ENCODE results near the gene TMEM200A.
"Not testable (repeated sequence)": the region's sequence is repeated elsewhere in the genome, so short reads cannot be mapped to it uniquely, and the experiment has no call there.

Gene TMEM200A

GRCh38 chr6:130365166-130366106, at the start of gene TMEM200A:
Gene TMEM200A, plus strand, starts transcription at chr6:130366017. Its CDS starts 74,406 bp downstream, at chr6:130440423.
- Histone ChIP-seq H3K27me3 (peaks cover 46 to 64% (median 49%) of the 10 kb centered on the region in 11 experiments), H3K4me3 (peak within 1 kb of the TSS; percentile 45 to 66 (median 55)), H3K36me3 (no peaks in the 10 kb centered on the region), H3K27ac (no peak within 1 kb of the TSS), H3K9me3 (replicated peaks in 1 of 11) (peaks cover 6 to 19% (median 12%) of the 10 kb centered on the region in 11 experiments; a peak in 18 of 22 replicates), H3K4me2 (peak within 1 kb of the TSS; percentile 59 to 82 (median 69)), H3K9ac (peak within 1 kb of the TSS in 1 of 11 experiments; percentile 21; a peak in 1 of 22 replicates), H3K4me1 (no peaks in the 10 kb centered on the region; a peak in 1 of 20 replicates), H4K20me1 (no peaks in the 10 kb centered on the region)
- no peak for TF ChIP-seq Cebpa-rat (IDR thresholded peaks at IDR 0.05)

- Histone ChIP-seq H3K36me3 (no peaks in the 10 kb centered on the region), H4K20me1 (no peaks in the 10 kb centered on the region)
- TF ChIP-seq Cebpa-rat (IDR thresholded peaks at IDR 0.05): no peak
These were observed 44.9 kb upstream of the TMEM200A start for GRCh38 chr6:130320908-130321307.

GRCh38 chr6:130322673-130323268, 43.0 kb upstream of the TMEM200A start:
- H3K4me2 ChIP-seq: no peak overlapping the region
- TF ChIP-seq Cebpa-rat (IDR thresholded peaks at IDR 0.05): no peak
- H3K9me3 ChIP-seq (replicated peaks in 1 of 11): no peaks in the 10 kb centered on the region
- no peaks in the 10 kb centered on the region for H4K20me1 ChIP-seq
- no peaks in the 10 kb centered on the region for H3K27me3 ChIP-seq
- no peak overlapping the region for H3K4me3 ChIP-seq
- no peak overlapping the region for H3K9ac ChIP-seq
- no peaks in the 10 kb centered on the region for H3K36me3 ChIP-seq
- H3K27ac ChIP-seq: no peak overlapping the region
- H3K4me1 ChIP-seq: peaks cover 0 to 5% (median 0%) of the 10 kb centered on the region in 10 experiments; a peak in 4 of 20 replicates

More at GRCh38 chr6:130320908-130321307, 44.9 kb upstream of the TMEM200A start:
- Histone ChIP-seq H3K27ac (no peak overlapping the region), H3K4me1 (peaks cover 0 to 5% (median 0%) of the 10 kb centered on the region in 10 experiments; a peak in 4 of 20 replicates), H3K9ac (no peak overlapping the region), H3K4me2 (no peak overlapping the region), H3K4me3 (no peak overlapping the region), H3K27me3 (no peaks in the 10 kb centered on the region), H3K9me3 (replicated peaks in 1 of 11) (no peaks in the 10 kb centered on the region)

GRCh38 chr6:130324657-130325056, 41.2 kb upstream of the TMEM200A start:
- Histone ChIP-seq H3K9me3 (replicated peaks in 1 of 11) (no peaks in the 10 kb centered on the region), H3K9ac (no peak overlapping the region), H3K4me1 (peaks cover 0 to 5% (median 0%) of the 10 kb centered on the region in 10 experiments; a peak in 4 of 20 replicates), H3K4me2 (no peak overlapping the region), H3K4me3 (no peak overlapping the region), H4K20me1 (no peaks in the 10 kb centered on the region), H3K27ac (no peak overlapping the region), H3K36me3 (no peaks in the 10 kb centered on the region), H3K27me3 (no peaks in the 10 kb centered on the region)
- no peak for TF ChIP-seq Cebpa-rat (IDR thresholded peaks at IDR 0.05)

GRCh38 chr6:130326496-130326895, 39.3 kb upstream of the TMEM200A start:
- peaks cover 0 to 3% (median 0%) of the 10 kb centered on the region in 11 experiments; a peak in 3 of 22 replicates for H3K9me3 ChIP-seq (replicated peaks in 1 of 11)
- H3K9ac ChIP-seq: no peak overlapping the region
- no peak overlapping the region for H3K4me2 ChIP-seq
- no peak overlapping the region for H3K4me3 ChIP-seq
- peaks cover 0 to 5% (median 0%) of the 10 kb centered on the region in 10 experiments; a peak in 4 of 20 replicates for H3K4me1 ChIP-seq
- no peaks in the 10 kb centered on the region for H3K36me3 ChIP-seq
- no peak for TF ChIP-seq Cebpa-rat (IDR thresholded peaks at IDR 0.05)
- H3K27ac ChIP-seq: no peak overlapping the region
- no peaks in the 10 kb centered on the region for H3K27me3 ChIP-seq
- H4K20me1 ChIP-seq: no peaks in the 10 kb centered on the region

GRCh38 chr6:130337534-130337933, 28.3 kb upstream of the TMEM200A start:
- Histone ChIP-seq H4K20me1 (no peaks in the 10 kb centered on the region), H3K27ac (no peak overlapping the region), H3K4me1 (no peaks in the 10 kb centered on the region), H3K4me2 (no peak overlapping the region), H3K4me3 (no peak overlapping the region), H3K36me3 (no peaks in the 10 kb centered on the region), H3K9me3 (replicated peaks in 1 of 11) (peaks cover 10 to 36% (median 19%) of the 10 kb centered on the region in 11 experiments; a peak in 14 of 22 replicates), H3K9ac (no peak overlapping the region), H3K27me3 (no peaks in the 10 kb centered on the region)
- TF ChIP-seq Cebpa-rat (IDR thresholded peaks at IDR 0.05): no peak

- H3K4me3 ChIP-seq; H3K9me3 ChIP-seq (replicated peaks in 1 of 11); H3K27ac ChIP-seq; H3K9ac ChIP-seq; H3K4me2 ChIP-seq; H4K20me1 ChIP-seq; H3K4me1 ChIP-seq; H3K27me3 ChIP-seq; H3K36me3 ChIP-seq: not testable (repeated sequence)
These were observed 19.5 kb upstream of the TMEM200A start for GRCh38 chr6:130346324-130346723.

- no peak overlapping the region for H3K27ac ChIP-seq
- no peak for TF ChIP-seq Cebpa-rat (IDR thresholded peaks at IDR 0.05)
These were observed 11.5 kb upstream of the TMEM200A start for GRCh38 chr6:130354322-130354721.

GRCh38 chr6:130355572-130355971, 10.2 kb upstream of the TMEM200A start:
- Histone ChIP-seq H3K27ac (no peak overlapping the region), H3K9ac (no peak overlapping the region)
- no peak for TF ChIP-seq Cebpa-rat (IDR thresholded peaks at IDR 0.05)

More at GRCh38 chr6:130354322-130354721, 11.5 kb upstream of the TMEM200A start:
- H3K4me2 ChIP-seq: no peak overlapping the region
- no peaks in the 10 kb centered on the region for H3K4me1 ChIP-seq
- H3K27me3 ChIP-seq: no peaks in the 10 kb centered on the region
- peaks cover 0 to 5% (median 0%) of the 10 kb centered on the region in 11 experiments; a peak in 4 of 22 replicates for H3K9me3 ChIP-seq (replicated peaks in 1 of 11)
- H4K20me1 ChIP-seq: no peaks in the 10 kb centered on the region
- no peaks in the 10 kb centered on the region for H3K36me3 ChIP-seq
- no peak overlapping the region for H3K9ac ChIP-seq
- H3K4me3 ChIP-seq: no peak overlapping the region

More at GRCh38 chr6:130355572-130355971, 10.2 kb upstream of the TMEM200A start:
- Histone ChIP-seq H3K4me1 (no peaks in the 10 kb centered on the region), H3K4me3 (no peak overlapping the region), H4K20me1 (no peaks in the 10 kb centered on the region), H3K36me3 (no peaks in the 10 kb centered on the region), H3K4me2 (no peak overlapping the region), H3K9me3 (replicated peaks in 1 of 11) (peaks cover 0 to 10% (median 0%) of the 10 kb centered on the region in 11 experiments; a peak in 5 of 22 replicates), H3K27me3 (no peaks in the 10 kb centered on the region)
